ENCODE results near the gene KBTBD3. TPM values are rescaled to one million over a fixed set of nuclear protein-coding genes. Genes with fewer than 3 reads are reported as not detected.

KBTBD3 gene
- total RNA-seq (1 to 10 TPM; 1.3 to 3.4 TPM), polyA plus RNA-seq (10 to 100 TPM in 1 of 2 donors, 1 to 10 TPM in 1; 1.0 to 12.4 TPM)

GRCh38 chr11:106076919-106077608 is at the start of gene KBTBD3:
KBTBD3 (minus strand) TSS chr11:106077347; CDS start chr11:106059097, 18,250 bp downstream.
- TF ChIP-seq ZBTB33 (IDR thresholded peaks at IDR 0.05) (no peak), FOXA2 (IDR thresholded peaks at IDR 0.05) (no peak), FOXA1 (IDR thresholded peaks at IDR 0.05) (no peak), TAF1 (conservative IDR thresholded peaks at IDR 0.05) (peak; percentile 90), RXRA (IDR thresholded peaks at IDR 0.05) (no peak), YY1 (IDR thresholded peaks at IDR 0.05) (no peak), GABPA (IDR thresholded peaks at IDR 0.05 in 1 of 2, conservative IDR thresholded peaks at IDR 0.05 in 1 of 2) (no peak), HNF4A (conservative IDR thresholded peaks at IDR 0.05) (peak in 1 of 2 donors; percentile 16), HNF4G (IDR thresholded peaks at IDR 0.05) (no peak), RAD21 (IDR thresholded peaks at IDR 0.05) (no peak), CTCF (IDR thresholded peaks at IDR 0.05; ENCODE audit: low read depth, low read length, missing input control) (no peak), NR2F2 (IDR thresholded peaks at IDR 0.05) (peak; percentile 44), REST (IDR thresholded peaks at IDR 0.05) (peak; percentile 67), ATF3 (IDR thresholded peaks at IDR 0.05) (no peak), EGR1 (IDR thresholded peaks at IDR 0.05; ENCODE audit: low read depth in 2 of 2) (peak in 1 of 2 donors; percentile 40), MAX (IDR thresholded peaks at IDR 0.05) (no peak), SP1 (IDR thresholded peaks at IDR 0.05) (peak; percentile 77), JUND (IDR thresholded peaks at IDR 0.05) (peak; percentile 70 to 79)
- no peaks in the 10 kb centered on the region for H3K27me3 ChIP-seq (ENCODE audit: control insufficient read depth in 4 of 4, insufficient read depth in 4 of 4, low read length in 3 of 4)
- H3K9me3 ChIP-seq (ENCODE audit: control insufficient read depth in 4 of 4, low read length in 3 of 4) = no peaks in the 10 kb centered on the region
- H3K36me3 ChIP-seq (ENCODE audit: control insufficient read depth in 4 of 4, insufficient read depth in 3 of 4, low read depth in 1 of 4, low read length in 3 of 4) = peaks cover 2 to 21% (median 10%) of the 10 kb centered on the region in 4 donors
- peak within 1 kb of the TSS; percentile 96 to 97 for H3K27ac ChIP-seq (ENCODE audit: low read depth in 1 of 2, low read length in 2 of 2)
- under 1% methylated on average over 37 of the region's 37 CpGs for WGBS
- H3K9ac ChIP-seq (ENCODE audit: low read depth in 1 of 2, low read length in 2 of 2) = peak within 1 kb of the TSS; percentile 77 to 95
- peaks cover 5 to 23% (median 14%) of the 10 kb centered on the region in 4 donors for H3K4me1 ChIP-seq (ENCODE audit: control insufficient read depth in 4 of 4, insufficient read depth in 4 of 4, low read length in 3 of 4)
- peak; percentile 96 for DNase-seq (ENCODE audit: low spot score)
- peak within 1 kb of the TSS; percentile 82 to 89 (median 87) for H3K4me3 ChIP-seq (ENCODE audit: low read depth in 1 of 3, low read length in 3 of 3)

Measured in liver (tissue), 9 donors.